K562 (cell line): ENCODE data around the gene SLC9A7. TPM values are rescaled to one million over a fixed set of nuclear protein-coding genes. Genes with fewer than 3 reads are reported as not detected.

Experiments used
- ATAC-seq: fragments of 200-7000 bp; cut with Tn5 transposase; 3 replicates; pipeline ENCODE4 v1.9.1; 2020; ENCODE audit warnings: moderate library complexity
- BruUV-seq: library from RNA; stranded (reverse); fragments of 400-500 nt; replicated peaks from 2 replicates; lab custom pipeline; 2021; lab: Mats Ljungman, UMichigan
- CTCF ChIA-PET: fragments of 300-600 bp; formaldehyde crosslinking; extraction: SDS; loops from one replicate; lab custom pipeline; 2021; ENCODE audit warnings: low intra/inter-chr PET ratio; lab: Yijun Ruan, JAX
- POLR2A ChIA-PET: fragments of 300-600, 350-650 bp; sonication (Branson Sonifier 250); formaldehyde crosslinking; extraction: SDS; loops from one replicate; lab custom pipeline; 2021; ENCODE audit warnings: antibody characterized with exemption, inconsistent platforms; lab: Yijun Ruan, JAX
- DNase-seq, 4 experiments: peaks; one replicate each; pipeline versions ENCODE4 v3.0.0 to v3.0.0-alpha.2; 2011 to 2018; ENCODE audit warnings: low spot score in 3 of 4, mixed read lengths in 3 of 4; ENCODE audit errors: extremely low read depth in 1 of 4
- FAIRE-seq: peaks from 2 replicates; lab custom pipeline; 2011; peaks lifted over from hg19 to GRCh38; lab: Jason Lieb, UNC
- H2AFZ ChIP-seq: 2 replicates; pipeline ENCODE4 v1.6.0; 2011; ENCODE audit warnings: low read depth, low read length, control low read depth, inconsistent platforms
- H3K27ac ChIP-seq: fragments of 200-600 bp; 3 replicates; pipeline ENCODE4 v1.8.0; 2011; ENCODE audit warnings: low read depth, mild to moderate bottlenecking, control low read depth, inconsistent platforms, low read length, moderate library complexity, mixed read lengths; ENCODE audit errors: extremely low read depth
- H3K27me3 ChIP-seq, 2 experiments: fragments of 300-600 bp in 1 of 2; 2 replicates in 1 of 2; 3 replicates in 1 of 2; pipeline versions ENCODE4 v1.6.0 to v1.8.0; 2011; ENCODE audit warnings: inconsistent platforms in 2 of 2, low read length in 2 of 2, mild to moderate bottlenecking in 1 of 2, mixed read lengths in 1 of 2, moderate library complexity in 1 of 2; ENCODE audit not compliant: control insufficient read depth in 2 of 2, insufficient read depth in 2 of 2
- H3K36me3 ChIP-seq: fragments of 300-600 bp; 3 replicates; pipeline ENCODE4 v1.8.0; 2011; ENCODE audit warnings: mild to moderate bottlenecking, low read length, inconsistent platforms; ENCODE audit not compliant: control insufficient read depth, insufficient read depth
- H3K4me1 ChIP-seq, 2 experiments: fragments of 200-600 bp in 1 of 2; replicated peaks in 1 of 2; 2 replicates in 1 of 2; 3 replicates in 1 of 2; pipeline versions ENCODE4 v1.5.1 to v1.8.0; 2011; ENCODE audit warnings: inconsistent platforms in 2 of 2, low read length in 2 of 2, mild to moderate bottlenecking in 1 of 2, mixed read lengths in 1 of 2, moderate library complexity in 1 of 2; ENCODE audit not compliant: control insufficient read depth in 2 of 2, insufficient read depth in 2 of 2
- H3K4me2 ChIP-seq: 2 replicates; pipeline ENCODE4 v1.6.1; 2011; ENCODE audit warnings: low read length, control low read depth, inconsistent platforms, mixed read lengths; ENCODE audit not compliant: insufficient read depth
- H3K4me3 ChIP-seq: fragments of 200-600 bp; sonication (generic), shearing (Covaris generic); 2 replicates; pipeline ENCODE4 v1.5.1; 2016; ENCODE audit warnings: control low read depth, inconsistent platforms
- H3K79me2 ChIP-seq: fragments of 200-600 bp; 3 replicates; pipeline ENCODE4 v1.8.0; 2011; ENCODE audit warnings: low read length, inconsistent platforms; ENCODE audit not compliant: control insufficient read depth, insufficient read depth
- H3K9ac ChIP-seq, 2 experiments: 2 replicates each; pipeline versions ENCODE4 v1.6.0 to v1.6.1; 2011; ENCODE audit warnings: low read depth in 2 of 2, low read length in 2 of 2, control low read depth in 1 of 2, inconsistent platforms in 1 of 2, mild to moderate bottlenecking in 1 of 2, mixed read lengths in 1 of 2; ENCODE audit not compliant: insufficient read depth in 1 of 2
- H3K9me1 ChIP-seq: one replicate; pipeline ENCODE4 v1.6.0; 2011; ENCODE audit warnings: inconsistent platforms, mild to moderate bottlenecking, low read length, moderate library complexity; ENCODE audit not compliant: control insufficient read depth, insufficient read depth
- H3K9me3 ChIP-seq: replicated peaks from 2 replicates; pipeline ENCODE4 v1.5.1; 2011; ENCODE audit warnings: low read depth, low read length, inconsistent platforms; ENCODE audit not compliant: control insufficient read depth, insufficient read depth
- H4K20me1 ChIP-seq: replicated peaks from 2 replicates; pipeline ENCODE4 v1.6.1; 2011; ENCODE audit warnings: low read length, inconsistent platforms, mixed read lengths; ENCODE audit not compliant: control insufficient read depth, insufficient read depth
- BMI1 ChIP-seq: fragments of 150-350 bp; IDR thresholded peaks from 2 replicates; pipeline ENCODE4 v1.6.1; 2014; ENCODE audit warnings: low read length
- FOXJ2 ChIP-seq: fragments of 200-800 bp; sonication (Bioruptor generic); IDR thresholded peaks from 2 replicates; pipeline ENCODE4 v1.6.1; 2016; ENCODE audit warnings: missing genetic modification characterization, missing compliant biosample characterization
- HDAC6 ChIP-seq: IDR thresholded peaks from 2 replicates; pipeline ENCODE4 v1.6.1; 2012; ENCODE audit warnings: low read depth, mild to moderate bottlenecking, control low read depth, inconsistent platforms, low read length, moderate library complexity
- PHTF2 ChIP-seq: fragments of 250-450 bp; sonication (Bioruptor Pico); IDR thresholded peaks from 2 replicates; pipeline ENCODE4 v1.5.0; 2021; ENCODE audit warnings: mild to moderate bottlenecking
- RBM15 ChIP-seq: fragments of 200-400 bp; formaldehyde crosslinking; IDR thresholded peaks from 2 replicates; pipeline ENCODE4 v1.6.1; 2018; ENCODE audit warnings: mild to moderate bottlenecking, low read length, moderate library complexity; ENCODE audit not compliant: insufficient read depth
- SETDB1 ChIP-seq: IDR thresholded peaks from one replicate; pipeline ENCODE4 v1.6.1; 2012; ENCODE audit warnings: low read length, control low read depth, inconsistent platforms
- ZNF707 ChIP-seq: fragments of 250-450 bp; sonication (Bioruptor Pico); conservative IDR thresholded peaks from 2 replicates; pipeline ENCODE4 v1.8.0; 2022; ENCODE audit warnings: inconsistent platforms, mild to moderate bottlenecking, moderate library complexity
- whole genome bisulfite sequencing: fragments of 100-300 bp; shearing (Covaris generic); methylation state at CpG from one replicate; pipeline ENCODE4 v1.1.6; 2016; ENCODE audit warnings: low coverage, mixed read lengths; ENCODE audit not compliant: insufficient coverage; ENCODE audit errors: missing lambda C conversion rate; 5-methylcytosine and 5-hydroxymethylcytosine counted together
- in situ Hi-C: fragments of 300-500 bp; cut with MboI; formaldehyde crosslinking; loops from 4 replicates; pipeline ENCODE4 v1.15.0; 2018; ENCODE audit warnings: inconsistent platforms, mixed read lengths
- intact Hi-C: fragments of 100-400 bp; cut with micrococcal nuclease; formaldehyde crosslinking; loops from 2 replicates; pipeline ENCODE4 v1.14.2; 2022
- polyA plus RNA-seq, 8 experiments: library from polyadenylated mRNA; depleted of rRNA in 4 of 8; stranded (reverse) in 5 of 8; unstranded in 3 of 8; fragments of >200 nt; fragmentation: Nextera tagmentation in 2 of 8; fragmentation: Illumina TruSeq in 1 of 8; extraction: Ambion mirVana in 2 of 8; extraction: Trizol in 1 of 8; gene quantifications; 2 replicates each; pipeline versions ENCODE4 v1.2.1 to v1.2.3, GENCODE V29; 2011 to 2014; ENCODE audit warnings: inconsistent platforms in 1 of 8, missing spikeins in 1 of 8
- small RNA-seq: library from RNA; depleted of rRNA; stranded (forward); fragments of <200 nt; gene quantifications from one replicate; pipeline ENCODE3, GENCODE V24; 2014
- total RNA-seq, 7 experiments: library from RNA; depleted of rRNA in 6 of 7; stranded (reverse); fragments of >200 nt in 6 of 7; fragmentation: Illumina TruSeq in 2 of 7; extraction: Trizol in 2 of 7; gene quantifications; 2 replicates each; pipeline versions ENCODE4 v1.2.1 to v1.2.3, GENCODE V29; 2011 to 2021; ENCODE audit warnings: low replicate concordance in 1 of 7
- TF ChIP-seq, protein P1 (sequence below): fragments of 200-800 bp; sonication (Bioruptor generic); IDR thresholded peaks from 2 replicates; pipeline ENCODE4 v1.6.1; 2017; ENCODE audit warnings: missing genetic modification characterization, missing compliant biosample characterization
- TF ChIP-seq, protein P2 (sequence below): sonication (generic); formaldehyde crosslinking; IDR thresholded peaks from 2 replicates; pipeline ENCODE4 v1.8.0; 2023; ENCODE audit warnings: mild to moderate bottlenecking, missing genetic modification reagents
- TF ChIP-seq, protein P3 (sequence below): fragments of 450-650 bp; formaldehyde crosslinking; IDR thresholded peaks from 2 replicates; pipeline ENCODE4 v1.4.0; 2022; ENCODE audit warnings: missing genetic modification characterization

Gene SLC9A7
- total and polyA plus RNA-seq, 9 of the 15 experiments (the other 6 are each of a cell fraction or from before 2014, with no cell fraction given) = 0.04 to 0.13 (median 0.09) TPM; not detected in 5

DNA sequence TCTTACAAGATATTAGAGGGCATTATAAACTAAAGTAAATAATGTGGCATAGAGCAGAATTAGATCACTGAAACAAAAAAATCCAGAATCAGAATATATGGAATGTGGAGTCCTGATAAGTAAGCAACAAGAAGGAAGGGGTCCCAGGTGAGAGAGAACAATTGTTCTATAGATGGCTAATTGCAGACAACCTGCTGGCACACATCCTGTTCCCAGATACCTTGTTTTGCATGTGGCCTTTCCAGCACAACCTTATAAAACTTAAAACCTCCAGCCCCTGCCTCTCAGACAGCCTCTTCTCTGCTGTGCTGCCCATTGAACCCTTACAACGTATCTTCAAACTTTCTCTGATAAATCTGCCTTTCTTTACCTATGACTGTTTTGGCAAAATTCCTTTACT, 209.0 kb downstream of the SLC9A7 start:
- no peak overlapping the region for H2AFZ ChIP-seq
- ATAC-seq (no peak), FAIRE-seq (no peak), DNase-seq (no peak)
- CTCF ChIA-PET = no interaction called here
- no peaks in the 10 kb centered on the region for H3K9me1 ChIP-seq
- no peaks in the 10 kb centered on the region for H4K20me1 ChIP-seq
- TF ChIP-seq, protein P1, sequence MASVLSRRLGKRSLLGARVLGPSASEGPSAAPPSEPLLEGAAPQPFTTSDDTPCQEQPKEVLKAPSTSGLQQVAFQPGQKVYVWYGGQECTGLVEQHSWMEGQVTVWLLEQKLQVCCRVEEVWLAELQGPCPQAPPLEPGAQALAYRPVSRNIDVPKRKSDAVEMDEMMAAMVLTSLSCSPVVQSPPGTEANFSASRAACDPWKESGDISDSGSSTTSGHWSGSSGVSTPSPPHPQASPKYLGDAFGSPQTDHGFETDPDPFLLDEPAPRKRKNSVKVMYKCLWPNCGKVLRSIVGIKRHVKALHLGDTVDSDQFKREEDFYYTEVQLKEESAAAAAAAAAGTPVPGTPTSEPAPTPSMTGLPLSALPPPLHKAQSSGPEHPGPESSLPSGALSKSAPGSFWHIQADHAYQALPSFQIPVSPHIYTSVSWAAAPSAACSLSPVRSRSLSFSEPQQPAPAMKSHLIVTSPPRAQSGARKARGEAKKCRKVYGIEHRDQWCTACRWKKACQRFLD = no peak
- no peak for TF ChIP-seq SETDB1
- TF ChIP-seq, protein P2, sequence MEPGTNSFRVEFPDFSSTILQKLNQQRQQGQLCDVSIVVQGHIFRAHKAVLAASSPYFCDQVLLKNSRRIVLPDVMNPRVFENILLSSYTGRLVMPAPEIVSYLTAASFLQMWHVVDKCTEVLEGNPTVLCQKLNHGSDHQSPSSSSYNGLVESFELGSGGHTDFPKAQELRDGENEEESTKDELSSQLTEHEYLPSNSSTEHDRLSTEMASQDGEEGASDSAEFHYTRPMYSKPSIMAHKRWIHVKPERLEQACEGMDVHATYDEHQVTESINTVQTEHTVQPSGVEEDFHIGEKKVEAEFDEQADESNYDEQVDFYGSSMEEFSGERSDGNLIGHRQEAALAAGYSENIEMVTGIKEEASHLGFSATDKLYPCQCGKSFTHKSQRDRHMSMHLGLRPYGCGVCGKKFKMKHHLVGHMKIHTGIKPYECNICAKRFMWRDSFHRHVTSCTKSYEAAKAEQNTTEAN (CRISPR knock-in tag) = no peak
- no peak for TF ChIP-seq FOXJ2 (tag)
- TF ChIP-seq HDAC6 = no peak
- TF ChIP-seq PHTF2 (CRISPR knock-in tag) = no peak
- no peak for TF ChIP-seq RBM15
- TF ChIP-seq, protein P3, sequence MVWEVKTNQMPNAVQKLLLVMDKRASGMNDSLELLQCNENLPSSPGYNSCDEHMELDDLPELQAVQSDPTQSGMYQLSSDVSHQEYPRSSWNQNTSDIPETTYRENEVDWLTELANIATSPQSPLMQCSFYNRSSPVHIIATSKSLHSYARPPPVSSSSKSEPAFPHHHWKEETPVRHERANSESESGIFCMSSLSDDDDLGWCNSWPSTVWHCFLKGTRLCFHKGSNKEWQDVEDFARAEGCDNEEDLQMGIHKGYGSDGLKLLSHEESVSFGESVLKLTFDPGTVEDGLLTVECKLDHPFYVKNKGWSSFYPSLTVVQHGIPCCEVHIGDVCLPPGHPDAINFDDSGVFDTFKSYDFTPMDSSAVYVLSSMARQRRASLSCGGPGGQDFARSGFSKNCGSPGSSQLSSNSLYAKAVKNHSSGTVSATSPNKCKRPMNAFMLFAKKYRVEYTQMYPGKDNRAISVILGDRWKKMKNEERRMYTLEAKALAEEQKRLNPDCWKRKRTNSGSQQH (CRISPR knock-in tag) = no peak
- no peak for TF ChIP-seq ZNF707
- TF ChIP-seq BMI1 = no peak
- POLR2A ChIA-PET = no interaction called here
- intact Hi-C loops = loop anchor here (5.0 kb wide), 1 partner anchor 137 kb away; no protein-coding TSS in a partner anchor
- no peaks in the 10 kb centered on the region for H3K9me3 ChIP-seq
- no peaks in the 10 kb centered on the region; a peak in 2 of 5 replicates for H3K4me1 ChIP-seq
- peaks cover 30% of the 10 kb centered on the region for H3K79me2 ChIP-seq
- H3K9ac ChIP-seq = no peak overlapping the region
- BruUV-seq = no TSS peak
- WGBS = 82% methylated on average over 1 of the region's 1 CpG
- no peak overlapping the region for H3K4me3 ChIP-seq
- H3K4me2 ChIP-seq = no peak overlapping the region
- H3K36me3 ChIP-seq = peaks cover 19% of the 10 kb centered on the region
- in situ Hi-C loops = no loop called here
- no peak overlapping the region for H3K27ac ChIP-seq
- no peaks in the 10 kb centered on the region for H3K27me3 ChIP-seq

Small RNA genes lying within 50 kb of the gene (small RNA-seq; reads per million reads assigned to genes)
- gene RF00017 = not detected

Other genes starting within 250 kb of the SLC9A7 start
- gene ZNF674, start 213.7 kb downstream of the SLC9A7 start, total RNA-seq (2014; rRNA removed) = 1.5 and 2.6 TPM in 2 replicates
- 4.7 and 4.8 TPM in 2 replicates for gene ZNF674, start 213.7 kb downstream of the SLC9A7 start, total RNA-seq (2014; rRNA removed; fragmentation: Illumina TruSeq; extraction: Trizol)
- gene ZNF674, start 213.7 kb downstream of the SLC9A7 start, total RNA-seq (2015; rRNA removed; fragmentation: Illumina TruSeq; extraction: Trizol) = 1.8 and 2.0 TPM in 2 replicates
- gene ZNF674, start 213.7 kb downstream of the SLC9A7 start, total RNA-seq (2021) = 2.5 and 2.7 TPM in 2 replicates
- 3.5 and 3.6 TPM in 2 replicates for gene ZNF674, start 213.7 kb downstream of the SLC9A7 start, polyA plus RNA-seq (2011; rRNA removed)
- 1.8 and 2.0 TPM in 2 replicates for gene ZNF674, start 213.7 kb downstream of the SLC9A7 start, polyA plus RNA-seq (2014; fragmentation: Illumina TruSeq; extraction: Trizol)
- 1 to 10 TPM; 1.2 to 1.6 TPM for gene ZNF674, start 213.7 kb downstream of the SLC9A7 start, polyA plus RNA-seq (2014; fragmentation: Nextera tagmentation; extraction: Ambion mirVana)
- 1.1 and 3.4 TPM in 2 replicates for gene ZNF674, start 213.7 kb downstream of the SLC9A7 start, polyA plus RNA-seq (2014; rRNA removed)
- gene CHST7, start 185.4 kb downstream of the SLC9A7 start, total RNA-seq (2014; rRNA removed) = 0.09 and 0.16 TPM in 2 replicates
- gene CHST7, start 185.4 kb downstream of the SLC9A7 start, total RNA-seq (2014; rRNA removed; fragmentation: Illumina TruSeq; extraction: Trizol) = 0.06 and 0.07 TPM in 2 replicates
- not detected in 2 replicates for gene CHST7, start 185.4 kb downstream of the SLC9A7 start, total RNA-seq (2015; rRNA removed; fragmentation: Illumina TruSeq; extraction: Trizol)
- 0.09 TPM in 1 of 2 replicates, not detected in the other for gene CHST7, start 185.4 kb downstream of the SLC9A7 start, total RNA-seq (2021)
- 0.06 and 0.11 TPM in 2 replicates for gene CHST7, start 185.4 kb downstream of the SLC9A7 start, polyA plus RNA-seq (2011; rRNA removed)
- gene CHST7, start 185.4 kb downstream of the SLC9A7 start, polyA plus RNA-seq (2014; fragmentation: Illumina TruSeq; extraction: Trizol) = 0.04 TPM in 1 of 2 replicates, not detected in the other
- gene CHST7, start 185.4 kb downstream of the SLC9A7 start, polyA plus RNA-seq (2014; fragmentation: Nextera tagmentation; extraction: Ambion mirVana) = under 1 TPM; 0.27 to 0.41 TPM
- 0.03 TPM in 1 of 2 replicates, not detected in the other for gene CHST7, start 185.4 kb downstream of the SLC9A7 start, polyA plus RNA-seq (2014; rRNA removed)
- gene RP2, start 77.9 kb upstream of the SLC9A7 start, total RNA-seq (2014; rRNA removed) = 2.4 and 3.2 TPM in 2 replicates
- 6.3 and 7.2 TPM in 2 replicates for gene RP2, start 77.9 kb upstream of the SLC9A7 start, total RNA-seq (2014; rRNA removed; fragmentation: Illumina TruSeq; extraction: Trizol)
- 4.4 and 4.9 TPM in 2 replicates for gene RP2, start 77.9 kb upstream of the SLC9A7 start, total RNA-seq (2015; rRNA removed; fragmentation: Illumina TruSeq; extraction: Trizol)
- 3.4 and 3.5 TPM in 2 replicates for gene RP2, start 77.9 kb upstream of the SLC9A7 start, total RNA-seq (2021)
- 5.4 and 6.9 TPM in 2 replicates for gene RP2, start 77.9 kb upstream of the SLC9A7 start, polyA plus RNA-seq (2011; rRNA removed)
- 3.5 and 3.7 TPM in 2 replicates for gene RP2, start 77.9 kb upstream of the SLC9A7 start, polyA plus RNA-seq (2014; fragmentation: Illumina TruSeq; extraction: Trizol)
- gene RP2, start 77.9 kb upstream of the SLC9A7 start, polyA plus RNA-seq (2014; fragmentation: Nextera tagmentation; extraction: Ambion mirVana) = 1 to 10 TPM; 2.0 to 2.9 TPM
- 2.8 and 3.7 TPM in 2 replicates for gene RP2, start 77.9 kb upstream of the SLC9A7 start, polyA plus RNA-seq (2014; rRNA removed)
- 4.1 and 5.1 TPM in 2 replicates for gene JADE3, start 153.3 kb upstream of the SLC9A7 start, total RNA-seq (2014; rRNA removed)
- 7.3 and 8.5 TPM in 2 replicates for gene JADE3, start 153.3 kb upstream of the SLC9A7 start, total RNA-seq (2014; rRNA removed; fragmentation: Illumina TruSeq; extraction: Trizol)
- gene JADE3, start 153.3 kb upstream of the SLC9A7 start, total RNA-seq (2015; rRNA removed; fragmentation: Illumina TruSeq; extraction: Trizol) = 6.3 and 7.0 TPM in 2 replicates
- 9.3 and 10.2 TPM in 2 replicates for gene JADE3, start 153.3 kb upstream of the SLC9A7 start, total RNA-seq (2021)
- 9.2 and 10.0 TPM in 2 replicates for gene JADE3, start 153.3 kb upstream of the SLC9A7 start, polyA plus RNA-seq (2011; rRNA removed)
- gene JADE3, start 153.3 kb upstream of the SLC9A7 start, polyA plus RNA-seq (2014; fragmentation: Illumina TruSeq; extraction: Trizol) = 8.2 and 9.2 TPM in 2 replicates
- gene JADE3, start 153.3 kb upstream of the SLC9A7 start, polyA plus RNA-seq (2014; fragmentation: Nextera tagmentation; extraction: Ambion mirVana) = 1 to 10 TPM; 2.6 to 3.0 TPM
- gene JADE3, start 153.3 kb upstream of the SLC9A7 start, polyA plus RNA-seq (2014; rRNA removed) = 3.6 and 3.8 TPM in 2 replicates